Peyer's patch (tissue), 4 donors: ENCODE results near the gene PRRG2. TPM values are rescaled to one million over a fixed set of nuclear protein-coding genes. Genes with fewer than 3 reads are reported as not detected.

ENCODE experiments used
- DNase-seq, 3 donors: peaks; one replicate each; pipeline ENCODE4 v3.0.0-alpha.2; 2017 to 2019
- H3K27ac ChIP-seq, 4 donors: fragments of 200-600 bp; sonication (generic); one replicate each; pipeline ENCODE4 v1.5.1; 2016 to 2019
- H3K27me3 ChIP-seq, 2 donors: fragments of 200-600 bp; sonication (generic); one replicate each; pipeline ENCODE4 v1.5.1; 2019
- H3K36me3 ChIP-seq, 3 donors: fragments of 200-600 bp; sonication (generic); one replicate each; pipeline ENCODE4 v1.5.1; 2016 to 2019
- H3K4me1 ChIP-seq, 4 donors: fragments of 200-600 bp; sonication (generic); one replicate each; pipeline ENCODE4 v1.5.1; 2016 to 2019
- H3K4me3 ChIP-seq, 4 donors: fragments of 200-600 bp; sonication (generic); 1 replicate in 3 of 4; 2 replicates in 1 of 4; pipeline ENCODE4 v1.5.1; 2016 to 2019; ENCODE audit warnings: mild to moderate bottlenecking in 1 of 4
- H3K9me3 ChIP-seq, 4 donors: fragments of 200-600 bp; sonication (generic); one replicate each; pipeline ENCODE4 v1.5.1; 2016 to 2019; ENCODE audit warnings: mild to moderate bottlenecking in 1 of 4
- POLR2A ChIP-seq, 2 donors: fragments of 450-650 bp; IDR thresholded peaks; one replicate each; pipeline ENCODE4 v1.5.1; 2017; ENCODE audit warnings: antibody characterized with exemption in 2 of 2, mild to moderate bottlenecking in 2 of 2, moderate library complexity in 2 of 2
- total RNA-seq, 4 donors: library from RNA; depleted of rRNA; stranded (reverse); fragments of >200 nt; gene quantifications; one replicate each; pipeline ENCODE4 v1.1.0, GENCODE V29; 2016
- TF ChIP-seq, protein P1 (sequence below), 6 experiments: fragments of 450-650 bp in 4 of 6; fragments of 200-600 bp in 2 of 6; sonication (generic) in 1 of 6; IDR thresholded peaks; one replicate each; pipeline ENCODE4 v1.5.1; 2017 to 2019; ENCODE audit warnings: antibody characterized with exemption in 6 of 6, mild to moderate bottlenecking in 3 of 6, moderate library complexity in 1 of 6

The PRRG2 gene
- total RNA-seq, 4 donors from 2014 or later: 1.7 to 20.8 (median 13.1) TPM

DNA sequence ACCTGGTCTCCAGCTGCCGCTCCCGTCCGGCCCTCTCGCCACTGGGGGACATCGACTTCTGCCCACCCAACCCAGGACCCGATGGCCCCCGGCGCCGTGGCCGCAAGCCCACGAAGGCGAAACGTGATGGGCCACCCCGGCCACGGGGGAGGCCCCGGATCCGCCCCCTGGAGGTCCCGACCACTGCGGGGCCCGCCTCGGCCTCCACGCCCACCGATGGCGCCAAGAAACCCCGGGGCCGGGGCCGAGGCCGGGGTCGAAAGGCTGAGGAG is 16.5 kb downstream of the PRRG2 start:
- DNase-seq: no peak
- no peaks in the 10 kb centered on the region for H3K9me3 ChIP-seq
- H3K27me3 ChIP-seq: no peaks in the 10 kb centered on the region
- H3K4me1 ChIP-seq: peaks cover 0 to 12% (median 3%) of the 10 kb centered on the region in 4 donors
- H3K36me3 ChIP-seq: peaks cover 0 to 87% (median 0%) of the 10 kb centered on the region in 3 donors
- no peak for TF ChIP-seq POLR2A (IDR thresholded peaks at IDR 0.05)
- TF ChIP-seq, protein P1, sequence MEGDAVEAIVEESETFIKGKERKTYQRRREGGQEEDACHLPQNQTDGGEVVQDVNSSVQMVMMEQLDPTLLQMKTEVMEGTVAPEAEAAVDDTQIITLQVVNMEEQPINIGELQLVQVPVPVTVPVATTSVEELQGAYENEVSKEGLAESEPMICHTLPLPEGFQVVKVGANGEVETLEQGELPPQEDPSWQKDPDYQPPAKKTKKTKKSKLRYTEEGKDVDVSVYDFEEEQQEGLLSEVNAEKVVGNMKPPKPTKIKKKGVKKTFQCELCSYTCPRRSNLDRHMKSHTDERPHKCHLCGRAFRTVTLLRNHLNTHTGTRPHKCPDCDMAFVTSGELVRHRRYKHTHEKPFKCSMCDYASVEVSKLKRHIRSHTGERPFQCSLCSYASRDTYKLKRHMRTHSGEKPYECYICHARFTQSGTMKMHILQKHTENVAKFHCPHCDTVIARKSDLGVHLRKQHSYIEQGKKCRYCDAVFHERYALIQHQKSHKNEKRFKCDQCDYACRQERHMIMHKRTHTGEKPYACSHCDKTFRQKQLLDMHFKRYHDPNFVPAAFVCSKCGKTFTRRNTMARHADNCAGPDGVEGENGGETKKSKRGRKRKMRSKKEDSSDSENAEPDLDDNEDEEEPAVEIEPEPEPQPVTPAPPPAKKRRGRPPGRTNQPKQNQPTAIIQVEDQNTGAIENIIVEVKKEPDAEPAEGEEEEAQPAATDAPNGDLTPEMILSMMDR (IDR thresholded peaks at IDR 0.05): no peak
- no peak overlapping the region for H3K27ac ChIP-seq
- no peak overlapping the region for H3K4me3 ChIP-seq

DNA sequence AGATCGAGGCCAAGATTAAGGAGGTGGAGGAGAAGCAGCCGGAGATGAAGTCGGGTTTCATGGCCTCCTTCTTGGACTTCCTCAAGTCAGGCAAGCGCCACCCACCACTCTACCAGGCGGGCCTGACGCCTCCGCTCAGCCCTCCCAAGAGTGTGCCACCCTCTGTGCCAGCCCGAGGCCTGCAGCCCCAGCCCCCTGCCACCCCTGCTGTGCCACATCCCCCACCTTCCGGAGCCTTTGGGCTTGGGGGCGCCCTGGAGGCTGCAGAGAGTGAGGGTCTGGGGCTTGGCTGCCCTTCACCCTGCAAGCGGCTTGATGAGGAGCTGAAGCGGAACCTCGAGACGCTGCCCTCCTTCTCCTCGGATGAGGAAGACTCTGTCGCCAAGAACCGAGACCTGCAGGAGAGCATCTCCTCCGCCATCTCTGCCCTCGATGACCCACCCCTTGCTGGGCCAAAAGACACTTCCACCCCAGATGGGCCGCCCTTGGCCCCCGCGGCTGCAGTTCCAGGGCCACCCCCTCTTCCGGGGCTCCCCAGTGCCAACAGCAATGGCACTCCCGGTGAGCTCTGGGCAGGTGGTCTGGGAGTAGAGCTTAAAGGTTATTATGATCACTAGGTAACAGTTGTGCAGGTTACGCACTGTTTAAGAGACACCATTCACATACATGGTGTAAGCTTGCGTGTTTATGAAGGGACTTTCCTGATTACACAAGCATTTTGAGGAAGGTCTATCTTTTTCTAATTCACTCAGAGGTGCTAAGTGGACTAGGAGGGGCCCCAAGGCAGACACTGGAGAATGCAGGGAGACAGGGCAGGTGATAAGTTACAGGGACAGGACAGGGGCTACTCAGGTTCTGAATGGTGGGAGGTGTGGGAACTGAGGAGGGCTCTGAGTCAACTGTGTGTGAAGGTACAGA is 18.5 kb downstream of the PRRG2 start:
- no peak overlapping the region for H3K27ac ChIP-seq
- H3K27me3 ChIP-seq: no peaks in the 10 kb centered on the region
- no peaks in the 10 kb centered on the region for H3K9me3 ChIP-seq
- TF ChIP-seq POLR2A (IDR thresholded peaks at IDR 0.05): no peak
- TF ChIP-seq, protein P1 (IDR thresholded peaks at IDR 0.05): no peak
- H3K4me1 ChIP-seq: no peaks in the 10 kb centered on the region
- H3K4me3 ChIP-seq: no peak overlapping the region
- H3K36me3 ChIP-seq: peaks cover 0 to 99% (median 0%) of the 10 kb centered on the region in 3 donors
- no peak for DNase-seq

GRCh38 chr19:49601482-49602038 is 20.4 kb downstream of the PRRG2 start:
- TF ChIP-seq, protein P1 (IDR thresholded peaks at IDR 0.05): no peak
- TF ChIP-seq POLR2A (IDR thresholded peaks at IDR 0.05): no peak
- H3K9me3 ChIP-seq: no peaks in the 10 kb centered on the region
- no peak overlapping the region for H3K27ac ChIP-seq
- peaks cover 0 to 98% (median 0%) of the 10 kb centered on the region in 3 donors for H3K36me3 ChIP-seq
- H3K4me1 ChIP-seq: no peaks in the 10 kb centered on the region
- no peak overlapping the region for H3K4me3 ChIP-seq
- DNase-seq: no peak
- no peaks in the 10 kb centered on the region for H3K27me3 ChIP-seq

- H3K36me3 ChIP-seq: peaks cover 0 to 90% (median 0%) of the 10 kb centered on the region in 3 donors
- no peak for DNase-seq
Measured at GRCh38 chr19:49602806-49603205, 21.7 kb downstream of the PRRG2 start.

GRCh38 chr19:49605605-49606004 is 24.5 kb downstream of the PRRG2 start:
- H3K36me3 ChIP-seq: peaks cover 0 to 88% (median 0%) of the 10 kb centered on the region in 3 donors
- TF ChIP-seq, protein P1 (IDR thresholded peaks at IDR 0.05): no peak
- no peak for TF ChIP-seq POLR2A (IDR thresholded peaks at IDR 0.05)
- no peak overlapping the region for H3K4me3 ChIP-seq
- H3K9me3 ChIP-seq: no peaks in the 10 kb centered on the region
- DNase-seq: no peak
- no peaks in the 10 kb centered on the region for H3K27me3 ChIP-seq
- no peak overlapping the region for H3K27ac ChIP-seq
- H3K4me1 ChIP-seq: no peaks in the 10 kb centered on the region

More at GRCh38 chr19:49602806-49603205, 21.7 kb downstream of the PRRG2 start:
- H3K4me3 ChIP-seq: no peak overlapping the region
- H3K27ac ChIP-seq: no peak overlapping the region
- no peaks in the 10 kb centered on the region for H3K27me3 ChIP-seq
- no peaks in the 10 kb centered on the region for H3K4me1 ChIP-seq
- TF ChIP-seq, protein P1 (IDR thresholded peaks at IDR 0.05): no peak
- no peak for TF ChIP-seq POLR2A (IDR thresholded peaks at IDR 0.05)
- no peaks in the 10 kb centered on the region for H3K9me3 ChIP-seq
